GM12878 (cell line): ENCODE results near the gene PALLD. TPM values are rescaled to one million over a fixed set of nuclear protein-coding genes. Genes with fewer than 3 reads are reported as not detected.

ENCODE experiments used
- ATF7 ChIP-seq: fragments of 450-650 bp; IDR thresholded peaks from 2 replicates; pipeline ENCODE4 v1.6.1; 2016; ENCODE audit warnings: low read depth, mild to moderate bottlenecking
- BMI1 ChIP-seq: fragments of 450-650 bp; IDR thresholded peaks from 2 replicates; pipeline ENCODE4 v1.6.1; 2016; ENCODE audit warnings: mild to moderate bottlenecking, moderate library complexity, borderline replicate concordance
- FOXK2 ChIP-seq: fragments of 450-650 bp; IDR thresholded peaks from 2 replicates; pipeline ENCODE4 v1.6.1; 2017; ENCODE audit warnings: mild to moderate bottlenecking, moderate library complexity
- JUNB ChIP-seq: IDR thresholded peaks from 2 replicates; pipeline ENCODE4 v1.6.1; 2016; ENCODE audit warnings: antibody characterized with exemption, mild to moderate bottlenecking
- ZBED1 ChIP-seq: IDR thresholded peaks from 2 replicates; pipeline ENCODE4 v1.6.1; 2016; ENCODE audit warnings: borderline replicate concordance
- ZNF207 ChIP-seq: fragments of 450-650 bp; IDR thresholded peaks from 2 replicates; pipeline ENCODE4 v1.6.1; 2014; ENCODE audit warnings: antibody characterized with exemption, mild to moderate bottlenecking, borderline replicate concordance
- polyA plus RNA-seq, 11 experiments: library from polyadenylated mRNA; depleted of rRNA in 4 of 11; unstranded in 6 of 11; stranded (reverse) in 5 of 11; fragments of >200 nt; fragmentation: Nextera tagmentation in 4 of 11; fragmentation: Illumina TruSeq in 1 of 11; extraction: Ambion mirVana in 4 of 11; extraction: Trizol in 1 of 11; gene quantifications; 1 replicate in 1 of 11; 2 replicates in 10 of 11; pipeline versions ENCODE4 v1.2.1 to v1.2.3, GENCODE V29; 2011 to 2016; ENCODE audit warnings: inconsistent platforms in 2 of 11, missing spikeins in 2 of 11, low read depth in 1 of 11
- total RNA-seq, 4 experiments: library from RNA; depleted of rRNA in 3 of 4; stranded (reverse); fragments of >200 nt in 3 of 4; fragmentation: Illumina TruSeq in 1 of 4; extraction: Trizol in 1 of 4; gene quantifications; 2 replicates each; pipeline versions ENCODE4 v1.2.1 to v1.2.3, GENCODE V29; 2013 to 2021
- TF ChIP-seq, protein P1 (sequence below): fragments of 450-650 bp; IDR thresholded peaks from 2 replicates; pipeline ENCODE4 v1.6.1; 2017; ENCODE audit warnings: mild to moderate bottlenecking, low read depth, inconsistent platforms; ENCODE audit not compliant: poor library complexity, severe bottlenecking
- TF ChIP-seq, protein P2 (sequence below): fragments of 450-650 bp; conservative IDR thresholded peaks from 2 replicates; pipeline ENCODE4 v1.6.1; 2017; ENCODE audit warnings: mild to moderate bottlenecking, moderate library complexity

PALLD gene
- total and polyA plus RNA-seq, 10 of the 15 experiments (the other 5 are each of a cell fraction or from before 2014, with no cell fraction given) = 1.0 to 7.7 (median 1.7) TPM

DNA sequence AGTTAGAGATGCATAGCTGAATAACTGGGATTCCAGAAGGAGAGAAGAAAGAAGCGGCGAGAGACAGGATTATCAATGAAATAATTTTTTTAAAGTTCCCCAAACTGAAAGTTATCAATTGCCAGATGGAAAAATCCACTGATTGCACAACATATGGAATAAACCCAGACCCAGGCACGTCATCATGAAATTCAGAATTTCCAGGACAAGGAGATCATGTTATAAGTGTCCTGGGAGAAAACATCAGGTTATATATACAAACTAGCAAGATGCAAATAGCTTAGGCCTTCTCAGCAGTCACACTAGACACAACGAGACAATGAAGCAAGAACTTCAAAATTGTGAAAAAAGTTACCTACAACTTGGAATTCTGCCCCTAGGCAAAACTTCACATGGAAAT is 200.0 kb downstream of the PALLD start (continued):
- TF ChIP-seq, protein P1, sequence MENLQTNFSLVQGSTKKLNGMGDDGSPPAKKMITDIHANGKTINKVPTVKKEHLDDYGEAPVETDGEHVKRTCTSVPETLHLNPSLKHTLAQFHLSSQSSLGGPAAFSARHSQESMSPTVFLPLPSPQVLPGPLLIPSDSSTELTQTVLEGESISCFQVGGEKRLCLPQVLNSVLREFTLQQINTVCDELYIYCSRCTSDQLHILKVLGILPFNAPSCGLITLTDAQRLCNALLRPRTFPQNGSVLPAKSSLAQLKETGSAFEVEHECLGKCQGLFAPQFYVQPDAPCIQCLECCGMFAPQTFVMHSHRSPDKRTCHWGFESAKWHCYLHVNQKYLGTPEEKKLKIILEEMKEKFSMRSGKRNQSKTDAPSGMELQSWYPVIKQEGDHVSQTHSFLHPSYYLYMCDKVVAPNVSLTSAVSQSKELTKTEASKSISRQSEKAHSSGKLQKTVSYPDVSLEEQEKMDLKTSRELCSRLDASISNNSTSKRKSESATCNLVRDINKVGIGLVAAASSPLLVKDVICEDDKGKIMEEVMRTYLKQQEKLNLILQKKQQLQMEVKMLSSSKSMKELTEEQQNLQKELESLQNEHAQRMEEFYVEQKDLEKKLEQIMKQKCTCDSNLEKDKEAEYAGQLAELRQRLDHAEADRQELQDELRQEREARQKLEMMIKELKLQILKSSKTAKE = no peak
- TF ChIP-seq BMI1 (no peak), FOXK2 (no peak), ZNF207 (no peak), ATF7 (no peak), JUNB (no peak), ZBED1 (no peak)
- TF ChIP-seq, protein P2, sequence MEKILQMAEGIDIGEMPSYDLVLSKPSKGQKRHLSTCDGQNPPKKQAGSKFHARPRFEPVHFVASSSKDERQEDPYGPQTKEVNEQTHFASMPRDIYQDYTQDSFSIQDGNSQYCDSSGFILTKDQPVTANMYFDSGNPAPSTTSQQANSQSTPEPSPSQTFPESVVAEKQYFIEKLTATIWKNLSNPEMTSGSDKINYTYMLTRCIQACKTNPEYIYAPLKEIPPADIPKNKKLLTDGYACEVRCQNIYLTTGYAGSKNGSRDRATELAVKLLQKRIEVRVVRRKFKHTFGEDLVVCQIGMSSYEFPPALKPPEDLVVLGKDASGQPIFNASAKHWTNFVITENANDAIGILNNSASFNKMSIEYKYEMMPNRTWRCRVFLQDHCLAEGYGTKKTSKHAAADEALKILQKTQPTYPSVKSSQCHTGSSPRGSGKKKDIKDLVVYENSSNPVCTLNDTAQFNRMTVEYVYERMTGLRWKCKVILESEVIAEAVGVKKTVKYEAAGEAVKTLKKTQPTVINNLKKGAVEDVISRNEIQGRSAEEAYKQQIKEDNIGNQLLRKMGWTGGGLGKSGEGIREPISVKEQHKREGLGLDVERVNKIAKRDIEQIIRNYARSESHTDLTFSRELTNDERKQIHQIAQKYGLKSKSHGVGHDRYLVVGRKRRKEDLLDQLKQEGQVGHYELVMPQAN = no peak
